GM10847 (cell line): ENCODE data around the gene CCDC93.

Source experiments
- POLR2A ChIP-seq: IDR thresholded peaks from 2 replicates; pipeline ENCODE4 v1.6.1; 2011; ENCODE audit not compliant: insufficient read length; ENCODE audit errors: extremely low read depth

The CCDC93 gene

GRCh38 chr2:118049140-118049815 is 35.4 kb upstream of the CCDC93 start:
- no peak for TF ChIP-seq POLR2A

DNA sequence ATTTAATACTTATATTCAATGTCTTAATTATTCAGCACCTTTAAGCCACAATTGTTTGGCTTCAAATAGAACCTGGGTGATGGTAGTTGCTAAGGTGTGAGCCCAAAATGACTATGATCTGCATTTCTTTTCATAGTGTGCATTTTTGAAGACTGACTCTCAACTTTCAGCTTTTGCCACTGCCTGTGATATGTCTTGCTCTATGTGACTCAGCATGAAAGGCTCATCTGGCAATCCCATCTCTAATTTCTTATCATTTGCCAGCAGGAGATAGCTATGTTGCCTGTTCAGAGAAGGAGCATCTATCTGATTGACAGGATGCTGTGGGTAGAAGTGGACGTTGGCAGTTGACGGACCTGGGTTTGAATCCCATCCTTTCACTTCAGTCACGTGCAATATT is 34.5 kb upstream of the CCDC93 start:
- no peak for TF ChIP-seq POLR2A

DNA sequence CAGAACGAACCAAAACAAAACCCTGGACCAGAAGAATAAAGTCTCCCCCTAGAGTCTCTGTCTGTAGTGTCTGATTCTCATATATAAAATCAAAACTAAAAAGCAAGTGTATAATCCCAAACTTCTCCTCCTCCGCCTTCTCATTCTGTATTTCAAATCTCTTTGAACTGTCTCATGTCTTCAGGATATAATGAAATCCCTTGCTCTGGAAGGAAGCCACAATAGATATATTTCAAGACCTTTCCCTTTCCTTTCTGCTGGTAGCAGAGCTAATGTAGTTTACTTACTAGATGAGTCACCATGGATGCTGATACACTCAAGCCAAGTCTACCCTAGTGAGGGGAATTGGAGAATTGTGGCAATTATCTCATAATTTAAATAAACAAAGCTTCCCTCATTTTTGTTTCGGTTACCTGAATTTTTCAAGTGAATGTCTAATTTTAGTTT is 33.5 kb upstream of the CCDC93 start:
- no peak for TF ChIP-seq POLR2A

DNA sequence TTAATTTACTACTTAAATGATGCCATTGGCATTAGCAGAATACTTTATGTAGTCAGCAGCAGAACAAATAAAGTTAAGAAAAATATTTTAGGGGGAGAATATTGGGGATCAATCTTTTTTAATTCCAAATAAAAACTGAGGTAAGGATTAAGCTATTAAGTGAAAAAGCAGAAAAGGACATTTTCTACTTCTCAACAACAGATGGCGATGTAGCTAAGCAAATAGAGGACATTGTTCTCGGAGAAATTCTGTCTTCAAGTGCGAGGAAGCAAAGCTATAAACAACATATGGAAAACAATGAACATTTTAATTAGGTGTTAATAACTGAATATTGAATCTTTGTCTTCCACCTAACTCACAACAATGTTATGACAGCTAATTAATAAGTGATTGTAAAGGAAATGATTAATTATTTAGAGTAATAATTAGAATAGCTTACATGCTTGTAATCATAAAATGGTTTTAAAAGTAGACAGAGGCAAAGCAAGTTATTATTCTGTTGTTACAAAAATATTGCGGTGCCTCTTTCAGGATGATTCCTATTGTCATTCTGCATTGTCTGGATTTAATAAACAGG is 32.9 kb upstream of the CCDC93 start:
- TF ChIP-seq POLR2A, result no peak

DNA sequence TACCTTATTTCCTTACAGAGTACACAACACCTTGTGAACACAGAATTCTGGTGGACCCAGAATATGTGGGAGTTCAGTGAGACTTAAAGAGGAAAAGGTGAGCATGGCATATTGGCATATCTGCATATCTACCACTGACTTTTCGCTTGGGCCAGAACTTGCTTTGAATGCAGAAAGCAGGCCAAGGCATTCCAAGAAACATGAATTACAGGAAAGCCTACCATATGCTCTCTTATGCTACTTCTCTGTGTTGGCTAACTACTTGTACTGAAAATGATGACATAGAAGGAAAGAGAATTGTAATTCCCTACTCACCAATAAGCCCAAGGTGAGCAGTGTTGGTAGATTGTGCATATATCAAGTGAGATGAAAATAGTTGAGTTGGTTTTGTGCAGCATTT is 31.4 kb upstream of the CCDC93 start:
- no peak for TF ChIP-seq POLR2A

DNA sequence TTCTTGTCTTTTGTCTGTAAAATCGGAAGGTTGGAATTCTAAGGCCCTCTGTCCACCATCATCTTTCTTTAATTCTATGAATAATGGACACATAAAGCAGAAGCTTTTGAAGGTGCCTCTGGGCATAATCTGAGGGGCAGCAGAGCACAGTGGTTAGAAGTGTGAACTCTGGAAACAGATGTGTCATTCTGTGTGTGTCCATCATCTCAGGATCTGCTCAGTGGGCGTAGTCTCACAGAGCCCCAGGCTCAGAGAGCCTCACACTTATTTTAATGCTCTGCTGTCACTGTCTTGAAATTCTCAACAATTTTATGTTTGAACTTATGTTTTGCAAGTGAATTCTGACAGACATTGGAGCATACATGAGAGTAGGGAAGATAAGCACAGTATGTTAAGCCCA is 31.0 kb upstream of the CCDC93 start:
- TF ChIP-seq POLR2A, result no peak

- no peak for TF ChIP-seq POLR2A
Measured at GRCh38 chr2:118044103-118044716, 30.3 kb upstream of the CCDC93 start.

GRCh38 chr2:118040891-118041290 is 27.0 kb upstream of the CCDC93 start:
- TF ChIP-seq POLR2A, result no peak

DNA sequence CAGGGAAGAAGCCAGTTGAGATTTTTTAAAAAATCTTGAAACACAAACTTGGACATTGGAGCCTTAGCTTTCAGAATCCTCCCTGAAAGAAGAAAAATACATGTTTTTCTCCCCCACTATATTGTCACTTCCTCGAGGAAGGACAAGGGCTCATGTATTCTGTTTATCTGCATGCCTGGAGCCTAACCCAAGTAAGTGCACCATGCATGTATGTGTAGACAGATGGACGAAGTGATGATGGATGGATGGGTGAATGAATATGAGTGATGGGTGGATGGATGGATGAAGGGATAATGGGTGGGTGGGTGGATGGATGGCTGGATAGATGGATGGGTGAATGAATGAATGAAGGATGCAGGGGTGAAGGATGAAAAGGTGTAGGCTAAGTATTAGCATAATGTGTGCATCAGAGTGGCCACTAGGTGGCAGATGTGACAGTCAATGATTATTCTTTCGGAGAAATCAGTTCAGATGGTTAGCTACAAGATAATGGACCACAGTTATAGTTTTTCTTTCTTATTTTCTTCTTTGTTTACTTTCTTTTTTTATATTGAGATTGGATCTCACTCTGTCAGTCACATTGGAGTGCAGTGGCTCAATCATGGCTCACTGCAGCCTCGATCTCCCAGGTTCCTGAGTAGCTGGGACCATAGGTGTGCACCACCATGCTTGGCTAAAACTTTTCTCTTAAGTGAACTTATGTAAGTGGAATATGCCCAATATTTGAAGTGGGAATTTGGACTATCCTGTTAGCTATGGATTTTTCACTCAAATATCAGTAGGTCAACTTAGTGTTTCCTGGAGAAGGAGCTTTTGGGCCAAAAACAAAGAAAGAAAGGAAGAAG is 18.5 kb upstream of the CCDC93 start:
- TF ChIP-seq POLR2A, result no peak

- TF ChIP-seq POLR2A, result no peak
Measured at GRCh38 chr2:118031566-118031965, 17.7 kb upstream of the CCDC93 start.

GRCh38 chr2:118029025-118029424 is 15.2 kb upstream of the CCDC93 start:
- TF ChIP-seq POLR2A, result no peak

- no peak for TF ChIP-seq POLR2A
Measured at GRCh38 chr2:118021356-118021755, 7.5 kb upstream of the CCDC93 start.

- no peak for TF ChIP-seq POLR2A
Measured at GRCh38 chr2:118019821-118020220, 6.0 kb upstream of the CCDC93 start.

- TF ChIP-seq POLR2A, result no peak
Measured at GRCh38 chr2:118016911-118017310, 3.0 kb upstream of the CCDC93 start.

- no peak for TF ChIP-seq POLR2A
Measured at GRCh38 chr2:118014492-118014824, 588 bp upstream of the CCDC93 start.

DNA sequence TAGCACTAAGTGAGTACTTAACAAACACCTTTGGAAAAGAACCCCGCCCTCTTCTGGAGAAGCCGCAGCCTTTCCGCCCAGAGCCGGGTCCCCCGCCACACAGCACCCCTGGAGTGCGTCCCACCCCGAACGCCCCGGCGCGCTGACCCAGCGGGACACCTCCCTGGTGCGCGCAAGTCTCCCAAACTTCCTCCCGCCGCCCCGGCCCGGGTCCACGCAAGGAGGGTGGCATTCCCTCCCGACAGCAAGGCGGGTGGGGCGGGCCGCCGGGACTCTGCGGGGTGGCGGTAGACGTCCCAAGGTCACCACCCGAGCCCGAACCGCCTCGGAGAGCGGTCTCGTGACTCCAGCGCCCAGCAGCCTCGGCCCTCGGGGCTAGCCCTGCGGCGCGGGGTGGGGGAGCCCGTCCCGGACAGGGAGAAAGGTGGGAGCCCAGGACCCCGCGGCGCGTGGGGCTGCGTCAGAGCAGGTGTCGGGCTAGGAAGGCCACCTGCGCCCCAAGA is 598 bp downstream of the CCDC93 start:
- no peak for TF ChIP-seq POLR2A
